Natural killer cell (primary cell): ENCODE results near the gene PPM1F. TPM values are rescaled to one million over a fixed set of nuclear protein-coding genes. Genes with fewer than 3 reads are reported as not detected.

Experiments
- ATAC-seq, 3 donors: fragments of 150-1000 bp in 2 of 3; fragments of 200-7000 bp in 1 of 3; cut with Tn5 transposase; 1 replicate in 1 of 3; 2 replicates in 2 of 3; pipeline ENCODE4 v1.10.0; 2021; ENCODE audit warnings: mild to moderate bottlenecking in 2 of 3, moderate library complexity in 2 of 3
- DNase-seq, 2 donors: peaks; one replicate each; pipeline versions ENCODE4 v3.0.0 to v3.0.0-alpha.2; 2013 to 2021; ENCODE audit warnings: mixed read lengths in 1 of 2
- H3K27ac ChIP-seq: one replicate; pipeline ENCODE4 v1.5.1; 2013; ENCODE audit warnings: mild to moderate bottlenecking, low read length
- H3K27me3 ChIP-seq: one replicate; pipeline ENCODE4 v1.6.1; 2013; ENCODE audit warnings: low read length; ENCODE audit not compliant: control insufficient read depth, insufficient read depth
- H3K36me3 ChIP-seq: one replicate; pipeline ENCODE4 v1.6.1; 2013; ENCODE audit warnings: low read length; ENCODE audit not compliant: control insufficient read depth, insufficient read depth
- H3K4me1 ChIP-seq: one replicate; pipeline ENCODE4 v1.6.1; 2013; ENCODE audit warnings: low read length; ENCODE audit not compliant: control insufficient read depth, insufficient read depth
- H3K4me3 ChIP-seq: one replicate; pipeline ENCODE4 v1.5.1; 2013; ENCODE audit warnings: low read length
- H3K9me3 ChIP-seq: one replicate; pipeline ENCODE4 v1.6.1; 2013; ENCODE audit warnings: low read length; ENCODE audit not compliant: control insufficient read depth, insufficient read depth
- H3K27ac Mint-ChIP-seq, 2 donors: one replicate each; pipeline ENCODE4 v1.8.0; 2022; ENCODE audit warnings: mild to moderate bottlenecking in 2 of 2, mixed read lengths in 2 of 2, moderate library complexity in 1 of 2
- H3K27me3 Mint-ChIP-seq, 2 donors: one replicate each; pipeline ENCODE4 v1.8.0; 2022; ENCODE audit warnings: low read depth in 2 of 2, mixed read lengths in 2 of 2
- H3K36me3 Mint-ChIP-seq: one replicate; pipeline ENCODE4 v1.8.0; 2022; ENCODE audit warnings: mixed read lengths
- H3K4me1 Mint-ChIP-seq, 2 donors: one replicate each; pipeline ENCODE4 v1.8.0; 2022; ENCODE audit warnings: mixed read lengths in 2 of 2
- H3K4me3 Mint-ChIP-seq: one replicate; pipeline ENCODE4 v1.8.0; 2022; ENCODE audit warnings: mild to moderate bottlenecking, moderate library complexity, mixed read lengths
- H3K9me3 Mint-ChIP-seq, 2 donors: one replicate each; pipeline ENCODE4 v1.8.0; 2022; ENCODE audit warnings: mixed read lengths in 2 of 2
- CTCF ChIP-seq: fragments of 200-600 bp; IDR thresholded peaks from one replicate; pipeline ENCODE4 v1.8.0; 2022; ENCODE audit warnings: antibody characterized with exemption
- WGBS: methylation state at CpG from one replicate; pipeline ENCODE4 v1.1.7; 2013; ENCODE audit warnings: missing lambda C conversion rate; ENCODE audit not compliant: insufficient coverage; 5-methylcytosine and 5-hydroxymethylcytosine counted together
- intact Hi-C: fragments of 100-400 bp; cut with micrococcal nuclease; formaldehyde crosslinking; loops from one replicate; pipeline ENCODE4 v1.14.2; 2022
- total RNA-seq, 4 donors: library from RNA; stranded (reverse); fragments of 120-200 nt in 1 of 4; gene quantifications; one replicate each; pipeline versions ENCODE4 v1.2.3 to v1.2.4, GENCODE V29; 2013 to 2022

The PPM1F gene
- total RNA-seq, 3 donors from 2014 or later (not counting 1 experiment from before 2014, with no cell fraction given): 25.1 to 30.3 (median 25.5) TPM

GRCh38 chr22:21990445-21991303 is 38.0 kb upstream of the PPM1F start:
- Histone ChIP-seq H3K27ac (no peak overlapping the region), H3K4me3 (no peak overlapping the region), H3K27me3 (no peaks in the 10 kb centered on the region), H3K9me3 (no peaks in the 10 kb centered on the region), H3K36me3 (no peaks in the 10 kb centered on the region), H3K4me1 (no peaks in the 10 kb centered on the region)
- no peak for ATAC-seq
- Mint-ChIP-seq H3K27me3 (peaks cover 8 to 10% of the 10 kb centered on the region in 2 donors), H3K36me3 (no peaks in the 10 kb centered on the region), H3K27ac (no peak overlapping the region), H3K4me1 (no peaks in the 10 kb centered on the region), H3K9me3 (no peaks in the 10 kb centered on the region), H3K4me3 (no peak overlapping the region)
- 89% methylated on average over 16 of the region's 16 CpGs for WGBS
- no peak for TF ChIP-seq CTCF
- intact Hi-C loops: no loop called here
- no peak for DNase-seq

- DNase-seq: no peak
- Mint-ChIP-seq H3K36me3 (no peaks in the 10 kb centered on the region), H3K9me3 (no peaks in the 10 kb centered on the region), H3K4me1 (no peaks in the 10 kb centered on the region), H3K27ac (no peak overlapping the region), H3K4me3 (no peak overlapping the region), H3K27me3 (peaks cover 8 to 10% of the 10 kb centered on the region in 2 donors)
- no peaks in the 10 kb centered on the region for H3K36me3 ChIP-seq
- H3K27me3 ChIP-seq: no peaks in the 10 kb centered on the region
- WGBS: 93% methylated on average over 6 of the region's 6 CpGs
- no peak for TF ChIP-seq CTCF
- H3K4me3 ChIP-seq: no peak overlapping the region
- no peaks in the 10 kb centered on the region for H3K9me3 ChIP-seq
- ATAC-seq: no peak
- H3K27ac ChIP-seq: no peak overlapping the region
- intact Hi-C loops: no loop called here
- H3K4me1 ChIP-seq: no peaks in the 10 kb centered on the region
Measured at GRCh38 chr22:21989049-21989448, 36.4 kb upstream of the PPM1F start.

- Histone ChIP-seq H3K27ac (no peak overlapping the region), H3K9me3 (no peaks in the 10 kb centered on the region), H3K27me3 (no peaks in the 10 kb centered on the region), H3K36me3 (no peaks in the 10 kb centered on the region), H3K4me3 (no peak overlapping the region), H3K4me1 (peaks cover 20% of the 10 kb centered on the region)
- Mint-ChIP-seq H3K4me1 (peaks cover 19 to 23% of the 10 kb centered on the region in 2 donors), H3K27ac (no peak overlapping the region), H3K36me3 (no peaks in the 10 kb centered on the region), H3K27me3 (peaks cover 6 to 8% of the 10 kb centered on the region in 2 donors), H3K4me3 (no peak overlapping the region), H3K9me3 (no peaks in the 10 kb centered on the region)
- no peak for TF ChIP-seq CTCF
- no peak for DNase-seq
- no peak for ATAC-seq
- intact Hi-C loops: no loop called here
- 94% methylated on average over 4 of the region's 5 CpGs for WGBS
Measured at GRCh38 chr22:21985214-21985613, 32.6 kb upstream of the PPM1F start.
